HEK293 (cell line): Measurements from ENCODE around the gene B4GALT7.

Experiments used
- CTCF ChIA-PET: fragments of 350-600 bp; formaldehyde crosslinking; extraction: SDS; loops from one replicate; lab custom pipeline; 2021; ENCODE audit warnings: antibody characterized with exemption; lab: Yijun Ruan, JAX
- POLR2A ChIA-PET: fragments of 300-600 bp; formaldehyde crosslinking; extraction: SDS; loops from one replicate; lab custom pipeline; 2020; ENCODE audit warnings: antibody characterized with exemption, inconsistent platforms; lab: Yijun Ruan, JAX
- H3K27ac ChIP-seq: fragments of 200-500 bp; sonication (Bioruptor generic); 2 replicates; pipeline ENCODE4 v1.5.1; 2014; ENCODE audit warnings: low read depth, low read length, control low read depth, inconsistent platforms; ENCODE audit errors: extremely low read depth
- H3K36me3 ChIP-seq, 2 experiments: fragments of 200-500 bp in 1 of 2; sonication (Bioruptor generic) in 1 of 2; 1 replicate in 1 of 2; 2 replicates in 1 of 2; pipeline ENCODE4 v1.5.1; 2014 to 2017; ENCODE audit warnings: inconsistent platforms in 2 of 2, low read length in 2 of 2; ENCODE audit not compliant: control insufficient read depth in 2 of 2, insufficient read depth in 1 of 2
- H3K4me1 ChIP-seq: fragments of 200-500 bp; sonication (Bioruptor generic); 2 replicates; pipeline ENCODE4 v1.5.1; 2014; ENCODE audit warnings: mild to moderate bottlenecking, low read length, inconsistent platforms; ENCODE audit not compliant: control insufficient read depth, insufficient read depth
- H3K4me3 ChIP-seq: 2 replicates; pipeline ENCODE4 v1.5.1; 2011; ENCODE audit warnings: low read depth, mild to moderate bottlenecking, control low read depth, low read length, moderate library complexity
- H3K9me3 ChIP-seq: fragments of 200-500 bp; sonication (Bioruptor generic); 2 replicates; pipeline ENCODE4 v1.5.1; 2014; ENCODE audit warnings: low read depth, low read length, inconsistent platforms; ENCODE audit not compliant: control insufficient read depth, insufficient read depth
- GLI4 ChIP-seq: fragments of 450-650 bp; formaldehyde crosslinking; IDR thresholded peaks from 2 replicates; pipeline ENCODE4 v1.5.1; 2016; ENCODE audit warnings: missing biosample characterization, missing genetic modification characterization
- IKZF3 ChIP-seq: fragments of 450-650 bp; IDR thresholded peaks from 2 replicates; pipeline ENCODE4 v1.5.0; 2018; ENCODE audit warnings: missing biosample characterization, mild to moderate bottlenecking, missing genetic modification characterization, moderate library complexity
- PRDM1 ChIP-seq: fragments of 450-650 bp; formaldehyde crosslinking; IDR thresholded peaks from 2 replicates; pipeline ENCODE4; 2016; ENCODE audit warnings: missing biosample characterization, missing genetic modification characterization
- SCRT1 ChIP-seq: fragments of 450-650 bp; formaldehyde crosslinking; IDR thresholded peaks from 2 replicates; pipeline ENCODE4 v1.5.1; 2016; ENCODE audit warnings: missing biosample characterization, missing genetic modification characterization, borderline replicate concordance
- TRIM28 ChIP-seq: IDR thresholded peaks from 2 replicates; pipeline ENCODE4 v1.6.1; 2011; ENCODE audit warnings: low read length, control low read depth, borderline replicate concordance
- TSHZ1 ChIP-seq: fragments of 450-650 bp; formaldehyde crosslinking; IDR thresholded peaks from 2 replicates; pipeline ENCODE4 v1.5.1; 2016; ENCODE audit warnings: missing biosample characterization, missing genetic modification characterization, borderline replicate concordance
- YY1 ChIP-seq: fragments of 450-650 bp; formaldehyde crosslinking; IDR thresholded peaks from 2 replicates; pipeline ENCODE4 v1.5.1; 2018; ENCODE audit warnings: missing biosample characterization, missing genetic modification characterization
- ZBTB1 ChIP-seq: fragments of 450-650 bp; formaldehyde crosslinking; IDR thresholded peaks from 2 replicates; pipeline ENCODE4 v1.5.1; 2016; ENCODE audit warnings: missing biosample characterization, missing genetic modification characterization
- ZBTB44 ChIP-seq: fragments of 450-650 bp; IDR thresholded peaks from 2 replicates; pipeline ENCODE4 v1.5.1; 2018; ENCODE audit warnings: missing biosample characterization, mild to moderate bottlenecking, missing genetic modification characterization
- ZNF140 ChIP-seq: fragments of 450-650 bp; formaldehyde crosslinking; IDR thresholded peaks from 2 replicates; pipeline ENCODE4 v1.5.1; 2016; ENCODE audit warnings: missing biosample characterization, missing genetic modification characterization
- ZNF174 ChIP-seq: fragments of 450-650 bp; formaldehyde crosslinking; IDR thresholded peaks from 2 replicates; pipeline ENCODE4 v1.5.0; 2017; ENCODE audit warnings: missing biosample characterization, mild to moderate bottlenecking, missing genetic modification characterization
- ZNF23 ChIP-seq: fragments of 450-650 bp; formaldehyde crosslinking; IDR thresholded peaks from 2 replicates; pipeline ENCODE4 v1.5.1; 2016; ENCODE audit warnings: missing biosample characterization, missing genetic modification characterization, borderline replicate concordance
- ZNF266 ChIP-seq: fragments of 450-650 bp; formaldehyde crosslinking; IDR thresholded peaks from 2 replicates; pipeline ENCODE4 v1.5.1; 2016; ENCODE audit warnings: missing biosample characterization, missing genetic modification characterization, low read depth
- ZNF292 ChIP-seq: fragments of 450-650 bp; formaldehyde crosslinking; IDR thresholded peaks from 2 replicates; pipeline ENCODE4 v1.5.1; 2016; ENCODE audit warnings: low read depth, missing biosample characterization, missing genetic modification characterization, borderline replicate concordance
- ZNF302 ChIP-seq: fragments of 450-650 bp; formaldehyde crosslinking; IDR thresholded peaks from 2 replicates; pipeline ENCODE4 v1.5.1; 2016; ENCODE audit warnings: missing biosample characterization, missing genetic modification characterization, low read depth
- ZNF341 ChIP-seq: fragments of 450-650 bp; formaldehyde crosslinking; IDR thresholded peaks from 2 replicates; pipeline ENCODE4; 2016; ENCODE audit warnings: low read depth, missing biosample characterization, missing genetic modification characterization
- ZNF654 ChIP-seq: fragments of 450-650 bp; formaldehyde crosslinking; IDR thresholded peaks from 2 replicates; pipeline ENCODE4 v1.5.1; 2016; ENCODE audit warnings: low read depth, missing biosample characterization, missing genetic modification characterization
- ZNF658 ChIP-seq: fragments of 450-650 bp; formaldehyde crosslinking; IDR thresholded peaks from 2 replicates; pipeline ENCODE4; 2016; ENCODE audit warnings: missing biosample characterization, missing genetic modification characterization
- ZNF776 ChIP-seq: fragments of 450-650 bp; formaldehyde crosslinking; IDR thresholded peaks from 2 replicates; pipeline ENCODE4 v1.5.0; 2017; ENCODE audit warnings: missing biosample characterization, missing genetic modification characterization, borderline replicate concordance
- ZSCAN18 ChIP-seq: fragments of 450-650 bp; formaldehyde crosslinking; IDR thresholded peaks from 2 replicates; pipeline ENCODE4 v1.5.1; 2016; ENCODE audit warnings: missing biosample characterization, missing genetic modification characterization

Gene B4GALT7

GRCh38 chr5:177592010-177592834 is 7.7 kb upstream of the B4GALT7 start, which contains the start of gene TMED9 (continued):
- TF ChIP-seq SCRT1 (tag by site-specific recombination) (no peak), ZNF174 (no peak)
- TF ChIP-seq, all 188 proteins: peak for 33

- TF ChIP-seq ZNF23 (tag by site-specific recombination) (no peak), IKZF3 (tag by site-specific recombination) (no peak), ZNF658 (no peak), ZNF292 (tag by site-specific recombination) (no peak), ZNF266 (tag by site-specific recombination) (no peak), GLI4 (tag by site-specific recombination) (no peak), ZNF302 (tag by site-specific recombination) (no peak)
- peak overlapping the region; percentile 98 for H3K4me3 ChIP-seq
- peaks cover 3 to 37% of the 10 kb centered on the region in 2 experiments; a peak in 1 of 3 replicates for H3K36me3 ChIP-seq
- ChIA-PET POLR2A (interaction anchor here (0.6 to 1.4 kb wide), 7 partner anchors 10 to 1294 kb away, joined by 3 to 5 read pairs (median 3); no protein-coding TSS in a partner anchor), CTCF (interaction anchor here (1.3 to 1.4 kb wide), 2 partner anchors 15 to 24 kb away, joined by 3 to 7 read pairs; no protein-coding TSS in a partner anchor)
- H3K9me3 ChIP-seq, result no peaks in the 10 kb centered on the region
- no peaks in the 10 kb centered on the region for H3K4me1 ChIP-seq
- H3K27ac ChIP-seq, result no peak overlapping the region
Measured at GRCh38 chr5:177592905-177593304, 7.0 kb upstream of the B4GALT7 start.

GRCh38 chr5:177593511-177593910 is 6.4 kb upstream of the B4GALT7 start:
- H3K36me3 ChIP-seq, result peaks cover 3 to 37% of the 10 kb centered on the region in 2 experiments; a peak in 1 of 3 replicates
- CTCF ChIA-PET, result interaction anchor here (0.7 to 1.4 kb wide), 2 partner anchors 14 to 48 kb away, joined by 3 to 7 read pairs; no protein-coding TSS in a partner anchor
- TF ChIP-seq ZNF654 (tag by site-specific recombination) (no peak), TRIM28 (no peak)
- TF ChIP-seq, all 188 proteins: peak for 0
- POLR2A ChIA-PET, result interaction anchor here (0.7 kb wide), 1 partner anchor 146 kb away, joined by 5 read pairs; no protein-coding TSS in a partner anchor
- no peaks in the 10 kb centered on the region for H3K9me3 ChIP-seq
- H3K4me3 ChIP-seq, result no peak overlapping the region
- no peaks in the 10 kb centered on the region for H3K4me1 ChIP-seq
- H3K27ac ChIP-seq, result no peak overlapping the region

GRCh38 chr5:177594071-177594470 is 5.9 kb upstream of the B4GALT7 start:
- Histone ChIP-seq H3K27ac (no peak overlapping the region), H3K36me3 (peaks cover 3 to 37% of the 10 kb centered on the region in 2 experiments; a peak in 1 of 3 replicates), H3K4me1 (no peaks in the 10 kb centered on the region), H3K9me3 (no peaks in the 10 kb centered on the region), H3K4me3 (no peak overlapping the region)
- CTCF ChIA-PET, result interaction anchor here (0.7 kb wide), 1 partner anchor 49 kb away, joined by 3 read pairs; no protein-coding TSS in a partner anchor
- POLR2A ChIA-PET, result no interaction called here
- TF ChIP-seq ZBTB1 (tag by site-specific recombination) (no peak), PRDM1 (tag by site-specific recombination) (no peak), ZNF341 (tag by site-specific recombination) (no peak), ZNF776 (tag by site-specific recombination) (no peak), ZNF266 (tag by site-specific recombination) (no peak), YY1 (tag by site-specific recombination) (no peak), ZSCAN18 (no peak), ZBTB44 (tag by site-specific recombination) (no peak), ZNF140 (tag by site-specific recombination) (no peak), TSHZ1 (tag by site-specific recombination) (no peak)
